Tibial nerve (tissue), 4 donors: ENCODE data around the gene SPRY4.

Experiments
- CTCF ChIP-seq, 5 experiments: fragments of 200-600 bp in 3 of 5; fragments of 450-650 bp in 2 of 5; sonication (generic) in 3 of 5; IDR thresholded peaks; one replicate each; pipeline ENCODE4 v1.5.1; 2016 to 2019; ENCODE audit warnings: antibody characterized with exemption in 5 of 5, mild to moderate bottlenecking in 3 of 5, moderate library complexity in 2 of 5
- EP300 ChIP-seq, 2 donors: sonication (generic); formaldehyde crosslinking; IDR thresholded peaks; one replicate each; pipeline ENCODE4 v1.6.1; 2017; ENCODE audit warnings: antibody characterized with exemption in 2 of 2, mild to moderate bottlenecking in 1 of 2
- POLR2A ChIP-seq, 2 donors: fragments of 450-650 bp; IDR thresholded peaks; one replicate each; pipeline ENCODE4 v1.6.1; 2017; ENCODE audit warnings: antibody characterized with exemption in 2 of 2, mild to moderate bottlenecking in 2 of 2, moderate library complexity in 2 of 2

- TF ChIP-seq POLR2A (IDR thresholded peaks at IDR 0.05) (no peak), CTCF (IDR thresholded peaks at IDR 0.05) (no peak), EP300 (IDR thresholded peaks at IDR 0.05) (no peak)
These were observed 33.3 kb upstream of the SPRY4 start for GRCh38 chr5:142358121-142358520.
